Calu3 (cell line): ENCODE results near the gene SPEM2. TPM values are rescaled to one million over a fixed set of nuclear protein-coding genes. Genes with fewer than 3 reads are reported as not detected.

Source experiments
- BruUV-seq: library from RNA; stranded (reverse); fragments of 400-500 nt; replicated peaks from 2 replicates; lab custom pipeline; 2021; lab: Mats Ljungman, UMichigan
- CTCF ChIA-PET: fragments of 300-600 bp; sonication (Branson Sonifier 250); formaldehyde crosslinking; loops from one replicate; lab custom pipeline; 2022; ENCODE audit warnings: antibody characterized with exemption; lab: Charles Lee
- DNase-seq: peaks from one replicate; pipeline ENCODE4 v3.0.0; 2022
- H3K27ac Mint-ChIP-seq: one replicate; pipeline ENCODE4 v1.8.0; 2022; ENCODE audit warnings: mixed read lengths; ENCODE audit not compliant: unreplicated experiment
- H3K27me3 Mint-ChIP-seq: one replicate; pipeline ENCODE4 v1.8.0; 2022; ENCODE audit warnings: mixed read lengths; ENCODE audit not compliant: unreplicated experiment
- H3K36me3 Mint-ChIP-seq: one replicate; pipeline ENCODE4 v1.8.0; 2022; ENCODE audit warnings: mild to moderate bottlenecking, moderate library complexity, mixed read lengths; ENCODE audit not compliant: insufficient read depth, unreplicated experiment
- H3K4me1 Mint-ChIP-seq: one replicate; pipeline ENCODE4 v1.8.0; 2022; ENCODE audit warnings: mild to moderate bottlenecking, low read depth, mixed read lengths; ENCODE audit not compliant: unreplicated experiment
- H3K4me3 Mint-ChIP-seq: one replicate; pipeline ENCODE4 v1.8.0; 2022; ENCODE audit warnings: mild to moderate bottlenecking, low read depth, moderate library complexity, mixed read lengths; ENCODE audit not compliant: unreplicated experiment
- H3K9me3 Mint-ChIP-seq: one replicate; pipeline ENCODE4 v1.8.0; 2022; ENCODE audit warnings: low read depth, mixed read lengths; ENCODE audit not compliant: unreplicated experiment
- intact Hi-C: fragments of 100-400 bp; cut with micrococcal nuclease; formaldehyde crosslinking; loops from one replicate; pipeline ENCODE4 v1.10.0; 2022; ENCODE audit not compliant: unreplicated experiment
- total RNA-seq: library from RNA; stranded (reverse); gene quantifications from 2 replicates; pipeline ENCODE4 v1.2.3, GENCODE V29; 2022
- TF ChIP-seq, protein P1 (sequence below): fragments of 200-600 bp; IDR thresholded peaks from one replicate; pipeline ENCODE4 v1.8.0; 2022; ENCODE audit warnings: antibody characterized with exemption; ENCODE audit not compliant: unreplicated experiment

The SPEM2 gene
- total RNA-seq, 1 experiment from 2014 or later: not detected

DNA sequence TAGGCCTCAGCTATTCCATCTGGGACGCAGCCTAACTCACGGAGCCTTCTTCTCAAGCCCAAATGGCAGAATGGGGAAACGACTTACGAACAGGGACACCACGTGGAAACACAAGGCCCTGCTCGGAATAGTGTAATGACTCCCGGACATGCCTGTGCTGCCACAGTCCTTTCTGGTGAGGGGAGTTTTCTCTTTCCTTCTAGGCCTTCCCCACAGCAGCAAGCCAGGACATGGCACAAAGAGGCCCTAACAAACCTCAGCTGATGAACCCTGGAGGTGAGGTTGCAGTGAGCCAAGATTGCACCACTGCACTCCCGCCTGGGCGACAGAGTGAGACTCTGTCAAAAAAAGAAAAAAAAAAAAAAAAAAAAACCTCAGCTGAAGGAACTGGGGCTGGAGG is 38.7 kb downstream of the SPEM2 start:
- Mint-ChIP-seq H3K27me3 (no peaks in the 10 kb centered on the region), H3K4me3 (no peak overlapping the region), H3K27ac (no peak overlapping the region), H3K9me3 (no peaks in the 10 kb centered on the region), H3K4me1 (no peaks in the 10 kb centered on the region), H3K36me3 (peaks cover 22% of the 10 kb centered on the region)
- no TSS peak for BruUV-seq
- intact Hi-C loops: no loop called here
- CTCF ChIA-PET: interaction anchor here (0.6 kb wide), 1 partner anchor 919 kb away, joined by 6 read pairs; no protein-coding TSS in a partner anchor
- no peak for DNase-seq
- TF ChIP-seq, protein P1, sequence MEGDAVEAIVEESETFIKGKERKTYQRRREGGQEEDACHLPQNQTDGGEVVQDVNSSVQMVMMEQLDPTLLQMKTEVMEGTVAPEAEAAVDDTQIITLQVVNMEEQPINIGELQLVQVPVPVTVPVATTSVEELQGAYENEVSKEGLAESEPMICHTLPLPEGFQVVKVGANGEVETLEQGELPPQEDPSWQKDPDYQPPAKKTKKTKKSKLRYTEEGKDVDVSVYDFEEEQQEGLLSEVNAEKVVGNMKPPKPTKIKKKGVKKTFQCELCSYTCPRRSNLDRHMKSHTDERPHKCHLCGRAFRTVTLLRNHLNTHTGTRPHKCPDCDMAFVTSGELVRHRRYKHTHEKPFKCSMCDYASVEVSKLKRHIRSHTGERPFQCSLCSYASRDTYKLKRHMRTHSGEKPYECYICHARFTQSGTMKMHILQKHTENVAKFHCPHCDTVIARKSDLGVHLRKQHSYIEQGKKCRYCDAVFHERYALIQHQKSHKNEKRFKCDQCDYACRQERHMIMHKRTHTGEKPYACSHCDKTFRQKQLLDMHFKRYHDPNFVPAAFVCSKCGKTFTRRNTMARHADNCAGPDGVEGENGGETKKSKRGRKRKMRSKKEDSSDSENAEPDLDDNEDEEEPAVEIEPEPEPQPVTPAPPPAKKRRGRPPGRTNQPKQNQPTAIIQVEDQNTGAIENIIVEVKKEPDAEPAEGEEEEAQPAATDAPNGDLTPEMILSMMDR: no peak

GRCh38 chr17:7465597-7466275 is 40.3 kb downstream of the SPEM2 start:
- no peaks in the 10 kb centered on the region for H3K9me3 Mint-ChIP-seq
- TF ChIP-seq, protein P1: no peak
- CTCF ChIA-PET: interaction anchor here (0.7 kb wide), 1 partner anchor 167 kb away, joined by 3 read pairs; no protein-coding TSS in a partner anchor
- DNase-seq: no peak
- no TSS peak for BruUV-seq
- H3K27ac Mint-ChIP-seq: no peak overlapping the region
- no peak overlapping the region for H3K4me3 Mint-ChIP-seq
- peaks cover 22% of the 10 kb centered on the region for H3K36me3 Mint-ChIP-seq
- intact Hi-C loops: no loop called here
- H3K27me3 Mint-ChIP-seq: no peaks in the 10 kb centered on the region
- H3K4me1 Mint-ChIP-seq: no peaks in the 10 kb centered on the region

GRCh38 chr17:7466318-7466638 is 40.9 kb downstream of the SPEM2 start:
- no peaks in the 10 kb centered on the region for H3K9me3 Mint-ChIP-seq
- H3K36me3 Mint-ChIP-seq: peaks cover 18% of the 10 kb centered on the region
- H3K4me3 Mint-ChIP-seq: no peak overlapping the region
- H3K27me3 Mint-ChIP-seq: no peaks in the 10 kb centered on the region
- H3K4me1 Mint-ChIP-seq: no peaks in the 10 kb centered on the region
- TF ChIP-seq, protein P1: no peak
- CTCF ChIA-PET: no interaction called here
- intact Hi-C loops: no loop called here
- no TSS peak for BruUV-seq
- no peak overlapping the region for H3K27ac Mint-ChIP-seq
- no peak for DNase-seq

GRCh38 chr17:7466639-7467341 is 41.4 kb downstream of the SPEM2 start:
- H3K27me3 Mint-ChIP-seq: no peaks in the 10 kb centered on the region
- DNase-seq: no peak
- H3K4me3 Mint-ChIP-seq: no peak overlapping the region
- H3K4me1 Mint-ChIP-seq: no peaks in the 10 kb centered on the region
- CTCF ChIA-PET: no interaction called here
- H3K36me3 Mint-ChIP-seq: peaks cover 15% of the 10 kb centered on the region
- intact Hi-C loops: no loop called here
- no peak overlapping the region for H3K27ac Mint-ChIP-seq
- no peaks in the 10 kb centered on the region for H3K9me3 Mint-ChIP-seq
- BruUV-seq: no TSS peak
- TF ChIP-seq, protein P1: no peak
